HEK293 (cell line): Measurements from ENCODE around the gene CENATAC.

Source experiments
- CTCF ChIA-PET: fragments of 350-600 bp; formaldehyde crosslinking; extraction: SDS; loops from one replicate; lab custom pipeline; 2021; ENCODE audit warnings: antibody characterized with exemption; lab: Yijun Ruan, JAX
- POLR2A ChIA-PET: fragments of 300-600 bp; formaldehyde crosslinking; extraction: SDS; loops from one replicate; lab custom pipeline; 2020; ENCODE audit warnings: antibody characterized with exemption, inconsistent platforms; lab: Yijun Ruan, JAX
- H3K27ac ChIP-seq: fragments of 200-500 bp; sonication (Bioruptor generic); 2 replicates; pipeline ENCODE4 v1.5.1; 2014; ENCODE audit warnings: low read depth, low read length, control low read depth, inconsistent platforms; ENCODE audit errors: extremely low read depth
- H3K36me3 ChIP-seq, 2 experiments: fragments of 200-500 bp in 1 of 2; sonication (Bioruptor generic) in 1 of 2; 1 replicate in 1 of 2; 2 replicates in 1 of 2; pipeline ENCODE4 v1.5.1; 2014 to 2017; ENCODE audit warnings: inconsistent platforms in 2 of 2, low read length in 2 of 2; ENCODE audit not compliant: control insufficient read depth in 2 of 2, insufficient read depth in 1 of 2
- H3K4me1 ChIP-seq: fragments of 200-500 bp; sonication (Bioruptor generic); 2 replicates; pipeline ENCODE4 v1.5.1; 2014; ENCODE audit warnings: mild to moderate bottlenecking, low read length, inconsistent platforms; ENCODE audit not compliant: control insufficient read depth, insufficient read depth
- H3K4me3 ChIP-seq: 2 replicates; pipeline ENCODE4 v1.5.1; 2011; ENCODE audit warnings: low read depth, mild to moderate bottlenecking, control low read depth, low read length, moderate library complexity
- H3K9me3 ChIP-seq: fragments of 200-500 bp; sonication (Bioruptor generic); 2 replicates; pipeline ENCODE4 v1.5.1; 2014; ENCODE audit warnings: low read depth, low read length, inconsistent platforms; ENCODE audit not compliant: control insufficient read depth, insufficient read depth
- GLIS1 ChIP-seq: fragments of 450-650 bp; formaldehyde crosslinking; IDR thresholded peaks from 2 replicates; pipeline ENCODE4 v1.5.1; 2016; ENCODE audit warnings: missing biosample characterization, missing genetic modification characterization
- SCRT2 ChIP-seq: fragments of 450-650 bp; formaldehyde crosslinking; IDR thresholded peaks from 2 replicates; pipeline ENCODE4 v1.5.1; 2016; ENCODE audit warnings: missing biosample characterization, missing genetic modification characterization
- ZBTB17 ChIP-seq: fragments of 450-650 bp; formaldehyde crosslinking; IDR thresholded peaks from 2 replicates; pipeline ENCODE4 v1.5.1; 2016; ENCODE audit warnings: missing biosample characterization, missing genetic modification characterization
- ZEB2 ChIP-seq: fragments of 450-650 bp; formaldehyde crosslinking; IDR thresholded peaks from 2 replicates; pipeline ENCODE4 v1.5.1; 2016; ENCODE audit warnings: missing biosample characterization, missing genetic modification characterization
- ZIC2 ChIP-seq: fragments of 450-650 bp; formaldehyde crosslinking; IDR thresholded peaks from 2 replicates; pipeline ENCODE4 v1.5.1; 2016; ENCODE audit warnings: missing biosample characterization, missing genetic modification characterization
- ZNF223 ChIP-seq: fragments of 450-650 bp; formaldehyde crosslinking; IDR thresholded peaks from 2 replicates; pipeline ENCODE4 v1.5.1; 2016; ENCODE audit warnings: missing biosample characterization, missing genetic modification characterization
- ZNF335 ChIP-seq: fragments of 450-650 bp; formaldehyde crosslinking; conservative IDR thresholded peaks from 2 replicates; pipeline ENCODE4 v1.5.1; 2016; ENCODE audit warnings: missing biosample characterization, missing genetic modification characterization
- ZNF341 ChIP-seq: fragments of 450-650 bp; formaldehyde crosslinking; IDR thresholded peaks from 2 replicates; pipeline ENCODE4; 2016; ENCODE audit warnings: low read depth, missing biosample characterization, missing genetic modification characterization
- ZNF416 ChIP-seq: fragments of 450-650 bp; formaldehyde crosslinking; IDR thresholded peaks from 2 replicates; pipeline ENCODE4 v1.5.1; 2016; ENCODE audit warnings: missing biosample characterization, missing genetic modification characterization
- ZNF423 ChIP-seq: fragments of 450-650 bp; formaldehyde crosslinking; IDR thresholded peaks from 2 replicates; pipeline ENCODE4 v1.5.1; 2016; ENCODE audit warnings: missing biosample characterization, missing genetic modification characterization
- ZNF521 ChIP-seq: fragments of 450-650 bp; formaldehyde crosslinking; IDR thresholded peaks from 2 replicates; pipeline ENCODE4 v1.5.1; 2017; ENCODE audit warnings: missing biosample characterization, mild to moderate bottlenecking, missing genetic modification characterization
- ZNF585B ChIP-seq: fragments of 450-650 bp; formaldehyde crosslinking; IDR thresholded peaks from 2 replicates; pipeline ENCODE4 v1.5.1; 2016; ENCODE audit warnings: missing biosample characterization, missing genetic modification characterization
- ZNF600 ChIP-seq: fragments of 450-650 bp; formaldehyde crosslinking; IDR thresholded peaks from 2 replicates; pipeline ENCODE4 v1.5.1; 2016; ENCODE audit warnings: missing biosample characterization, missing genetic modification characterization
- ZNF621 ChIP-seq: fragments of 450-650 bp; formaldehyde crosslinking; IDR thresholded peaks from 2 replicates; pipeline ENCODE4 v1.5.1; 2017; ENCODE audit warnings: missing biosample characterization, missing genetic modification characterization
- ZNF791 ChIP-seq: fragments of 450-650 bp; formaldehyde crosslinking; IDR thresholded peaks from 2 replicates; pipeline ENCODE4 v1.5.1; 2016; ENCODE audit warnings: missing biosample characterization, missing genetic modification characterization
- TF ChIP-seq, protein P1 (sequence below): fragments of 450-650 bp; formaldehyde crosslinking; IDR thresholded peaks from 2 replicates; pipeline ENCODE4 v1.5.1; 2017; ENCODE audit warnings: missing biosample characterization, missing genetic modification characterization
- TF ChIP-seq, protein P2 (sequence below): fragments of 450-650 bp; formaldehyde crosslinking; IDR thresholded peaks from 2 replicates; pipeline ENCODE4 v1.5.1; 2016; ENCODE audit warnings: missing biosample characterization, missing genetic modification characterization, borderline replicate concordance
- TF ChIP-seq, protein P3 (sequence below): fragments of 450-650 bp; formaldehyde crosslinking; IDR thresholded peaks from 2 replicates; pipeline ENCODE4 v1.5.1; 2016; ENCODE audit warnings: missing biosample characterization, missing genetic modification characterization
- TF ChIP-seq, protein P4 (sequence below): fragments of 450-650 bp; formaldehyde crosslinking; IDR thresholded peaks from 2 replicates; pipeline ENCODE4 v1.5.1; 2016; ENCODE audit warnings: missing biosample characterization, missing genetic modification characterization

CENATAC gene

DNA sequence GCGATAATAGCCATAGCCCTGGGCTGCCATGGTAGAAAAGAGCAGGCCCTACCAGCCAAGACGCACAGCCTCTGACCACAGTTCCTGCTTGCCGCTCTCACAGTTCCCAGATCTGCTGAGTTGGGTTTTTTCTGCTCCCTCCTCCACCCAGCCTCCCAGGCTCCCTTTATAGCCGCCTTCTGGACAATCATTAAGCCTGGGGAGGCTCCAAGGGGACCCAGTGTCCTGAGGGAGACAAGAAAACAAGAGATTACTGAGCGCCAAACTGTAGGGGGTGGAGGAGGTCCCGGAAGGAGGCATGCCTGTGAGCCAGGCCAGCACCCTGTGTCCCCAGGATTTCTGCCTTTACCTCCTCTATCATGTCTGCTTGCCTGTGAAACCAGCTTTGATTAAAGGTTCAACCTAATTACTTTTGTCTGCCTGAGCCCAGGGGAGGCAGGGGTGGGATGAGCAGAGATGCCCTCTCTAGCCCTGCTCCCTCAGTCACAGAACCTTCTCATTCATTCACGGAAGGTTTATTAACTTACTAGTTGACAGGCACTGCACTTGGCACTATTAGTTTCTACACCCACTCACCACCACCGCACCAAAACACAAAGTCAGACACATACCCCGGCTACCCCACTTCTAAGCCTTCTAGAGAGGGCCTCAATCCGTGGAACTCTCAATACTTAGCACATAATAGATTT lies 31.5 kb downstream of the CENATAC start:
- peak overlapping the region; percentile 82 for H3K4me3 ChIP-seq
- H3K27ac ChIP-seq, result peak overlapping the region; percentile 83; the same call in 1 of the 2 replicates
- peaks cover 0 to 47% of the 10 kb centered on the region in 2 experiments; a peak in 1 of 3 replicates for H3K36me3 ChIP-seq
- TF ChIP-seq, protein P1, sequence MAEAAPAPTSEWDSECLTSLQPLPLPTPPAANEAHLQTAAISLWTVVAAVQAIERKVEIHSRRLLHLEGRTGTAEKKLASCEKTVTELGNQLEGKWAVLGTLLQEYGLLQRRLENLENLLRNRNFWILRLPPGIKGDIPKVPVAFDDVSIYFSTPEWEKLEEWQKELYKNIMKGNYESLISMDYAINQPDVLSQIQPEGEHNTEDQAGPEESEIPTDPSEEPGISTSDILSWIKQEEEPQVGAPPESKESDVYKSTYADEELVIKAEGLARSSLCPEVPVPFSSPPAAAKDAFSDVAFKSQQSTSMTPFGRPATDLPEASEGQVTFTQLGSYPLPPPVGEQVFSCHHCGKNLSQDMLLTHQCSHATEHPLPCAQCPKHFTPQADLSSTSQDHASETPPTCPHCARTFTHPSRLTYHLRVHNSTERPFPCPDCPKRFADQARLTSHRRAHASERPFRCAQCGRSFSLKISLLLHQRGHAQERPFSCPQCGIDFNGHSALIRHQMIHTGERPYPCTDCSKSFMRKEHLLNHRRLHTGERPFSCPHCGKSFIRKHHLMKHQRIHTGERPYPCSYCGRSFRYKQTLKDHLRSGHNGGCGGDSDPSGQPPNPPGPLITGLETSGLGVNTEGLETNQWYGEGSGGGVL (tag by site-specific recombination), result 0 out of 2 replicates have a peak, but pooled peaks have one; percentile 14
- TF ChIP-seq ZBTB17 (tag by site-specific recombination) (peak; percentile 33; the same call in 1 of the 2 replicates), GLIS1 (tag by site-specific recombination) (peak; percentile 83), ZNF585B (no peak), ZIC2 (tag by site-specific recombination) (peak; percentile 82), ZNF600 (tag by site-specific recombination) (no peak), ZNF416 (tag by site-specific recombination) (no peak), ZNF335 (tag by site-specific recombination) (peak; percentile 94), SCRT2 (tag by site-specific recombination) (no peak), ZNF423 (tag by site-specific recombination) (peak; percentile 61; the same call in 1 of the 2 replicates), ZNF621 (tag by site-specific recombination) (no peak), ZNF341 (tag by site-specific recombination) (0 out of 2 replicates have a peak, but pooled peaks have one; percentile 8), ZNF223 (tag by site-specific recombination) (0 out of 2 replicates have a peak, but pooled peaks have one; percentile 45), ZEB2 (no peak), ZNF521 (tag by site-specific recombination) (no peak), ZNF791 (tag by site-specific recombination) (no peak)
- TF ChIP-seq, protein P2, sequence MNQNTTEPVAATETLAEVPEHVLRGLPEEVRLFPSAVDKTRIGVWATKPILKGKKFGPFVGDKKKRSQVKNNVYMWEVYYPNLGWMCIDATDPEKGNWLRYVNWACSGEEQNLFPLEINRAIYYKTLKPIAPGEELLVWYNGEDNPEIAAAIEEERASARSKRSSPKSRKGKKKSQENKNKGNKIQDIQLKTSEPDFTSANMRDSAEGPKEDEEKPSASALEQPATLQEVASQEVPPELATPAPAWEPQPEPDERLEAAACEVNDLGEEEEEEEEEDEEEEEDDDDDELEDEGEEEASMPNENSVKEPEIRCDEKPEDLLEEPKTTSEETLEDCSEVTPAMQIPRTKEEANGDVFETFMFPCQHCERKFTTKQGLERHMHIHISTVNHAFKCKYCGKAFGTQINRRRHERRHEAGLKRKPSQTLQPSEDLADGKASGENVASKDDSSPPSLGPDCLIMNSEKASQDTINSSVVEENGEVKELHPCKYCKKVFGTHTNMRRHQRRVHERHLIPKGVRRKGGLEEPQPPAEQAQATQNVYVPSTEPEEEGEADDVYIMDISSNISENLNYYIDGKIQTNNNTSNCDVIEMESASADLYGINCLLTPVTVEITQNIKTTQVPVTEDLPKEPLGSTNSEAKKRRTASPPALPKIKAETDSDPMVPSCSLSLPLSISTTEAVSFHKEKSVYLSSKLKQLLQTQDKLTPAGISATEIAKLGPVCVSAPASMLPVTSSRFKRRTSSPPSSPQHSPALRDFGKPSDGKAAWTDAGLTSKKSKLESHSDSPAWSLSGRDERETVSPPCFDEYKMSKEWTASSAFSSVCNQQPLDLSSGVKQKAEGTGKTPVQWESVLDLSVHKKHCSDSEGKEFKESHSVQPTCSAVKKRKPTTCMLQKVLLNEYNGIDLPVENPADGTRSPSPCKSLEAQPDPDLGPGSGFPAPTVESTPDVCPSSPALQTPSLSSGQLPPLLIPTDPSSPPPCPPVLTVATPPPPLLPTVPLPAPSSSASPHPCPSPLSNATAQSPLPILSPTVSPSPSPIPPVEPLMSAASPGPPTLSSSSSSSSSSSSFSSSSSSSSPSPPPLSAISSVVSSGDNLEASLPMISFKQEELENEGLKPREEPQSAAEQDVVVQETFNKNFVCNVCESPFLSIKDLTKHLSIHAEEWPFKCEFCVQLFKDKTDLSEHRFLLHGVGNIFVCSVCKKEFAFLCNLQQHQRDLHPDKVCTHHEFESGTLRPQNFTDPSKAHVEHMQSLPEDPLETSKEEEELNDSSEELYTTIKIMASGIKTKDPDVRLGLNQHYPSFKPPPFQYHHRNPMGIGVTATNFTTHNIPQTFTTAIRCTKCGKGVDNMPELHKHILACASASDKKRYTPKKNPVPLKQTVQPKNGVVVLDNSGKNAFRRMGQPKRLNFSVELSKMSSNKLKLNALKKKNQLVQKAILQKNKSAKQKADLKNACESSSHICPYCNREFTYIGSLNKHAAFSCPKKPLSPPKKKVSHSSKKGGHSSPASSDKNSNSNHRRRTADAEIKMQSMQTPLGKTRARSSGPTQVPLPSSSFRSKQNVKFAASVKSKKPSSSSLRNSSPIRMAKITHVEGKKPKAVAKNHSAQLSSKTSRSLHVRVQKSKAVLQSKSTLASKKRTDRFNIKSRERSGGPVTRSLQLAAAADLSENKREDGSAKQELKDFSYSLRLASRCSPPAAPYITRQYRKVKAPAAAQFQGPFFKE (tag by site-specific recombination), result no peak
- TF ChIP-seq, protein P3, sequence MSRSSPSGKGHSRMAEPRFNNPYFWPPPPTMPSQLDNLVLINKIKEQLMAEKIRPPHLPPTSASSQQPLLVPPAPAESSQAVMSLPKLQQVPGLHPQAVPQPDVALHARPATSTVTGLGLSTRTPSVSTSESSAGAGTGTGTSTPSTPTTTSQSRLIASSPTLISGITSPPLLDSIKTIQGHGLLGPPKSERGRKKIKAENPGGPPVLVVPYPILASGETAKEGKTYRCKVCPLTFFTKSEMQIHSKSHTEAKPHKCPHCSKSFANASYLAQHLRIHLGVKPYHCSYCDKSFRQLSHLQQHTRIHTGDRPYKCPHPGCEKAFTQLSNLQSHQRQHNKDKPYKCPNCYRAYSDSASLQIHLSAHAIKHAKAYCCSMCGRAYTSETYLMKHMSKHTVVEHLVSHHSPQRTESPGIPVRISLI (tag by site-specific recombination), result no peak
- TF ChIP-seq, protein P4, sequence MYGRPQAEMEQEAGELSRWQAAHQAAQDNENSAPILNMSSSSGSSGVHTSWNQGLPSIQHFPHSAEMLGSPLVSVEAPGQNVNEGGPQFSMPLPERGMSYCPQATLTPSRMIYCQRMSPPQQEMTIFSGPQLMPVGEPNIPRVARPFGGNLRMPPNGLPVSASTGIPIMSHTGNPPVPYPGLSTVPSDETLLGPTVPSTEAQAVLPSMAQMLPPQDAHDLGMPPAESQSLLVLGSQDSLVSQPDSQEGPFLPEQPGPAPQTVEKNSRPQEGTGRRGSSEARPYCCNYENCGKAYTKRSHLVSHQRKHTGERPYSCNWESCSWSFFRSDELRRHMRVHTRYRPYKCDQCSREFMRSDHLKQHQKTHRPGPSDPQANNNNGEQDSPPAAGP (tag by site-specific recombination), result no peak
- POLR2A ChIA-PET, result interaction anchor here (0.6 to 2.4 kb wide), 4 partner anchors 8 to 73 kb away, joined by 3 to 10 read pairs (median 5); partner anchors contain the start of genes RPS25 and TRAPPC4
- H3K9me3 ChIP-seq, result no peaks in the 10 kb centered on the region
- CTCF ChIA-PET, result interaction anchor here (0.6 to 1.1 kb wide), 3 partner anchors 36 to 87 kb away, joined by 3 to 4 read pairs (median 3); no protein-coding TSS in a partner anchor
- no peaks in the 10 kb centered on the region for H3K4me1 ChIP-seq
